ENCODE results near the gene PILRA. TPM values are rescaled to one million over a fixed set of nuclear protein-coding genes. Genes with fewer than 3 reads are reported as not detected.

The PILRA gene
- total and polyA plus RNA-seq, 2 of the 8 experiments (the other 6 are each of a cell fraction or from before 2014, with no cell fraction given): 7.6 to 10.6 TPM

DNA sequence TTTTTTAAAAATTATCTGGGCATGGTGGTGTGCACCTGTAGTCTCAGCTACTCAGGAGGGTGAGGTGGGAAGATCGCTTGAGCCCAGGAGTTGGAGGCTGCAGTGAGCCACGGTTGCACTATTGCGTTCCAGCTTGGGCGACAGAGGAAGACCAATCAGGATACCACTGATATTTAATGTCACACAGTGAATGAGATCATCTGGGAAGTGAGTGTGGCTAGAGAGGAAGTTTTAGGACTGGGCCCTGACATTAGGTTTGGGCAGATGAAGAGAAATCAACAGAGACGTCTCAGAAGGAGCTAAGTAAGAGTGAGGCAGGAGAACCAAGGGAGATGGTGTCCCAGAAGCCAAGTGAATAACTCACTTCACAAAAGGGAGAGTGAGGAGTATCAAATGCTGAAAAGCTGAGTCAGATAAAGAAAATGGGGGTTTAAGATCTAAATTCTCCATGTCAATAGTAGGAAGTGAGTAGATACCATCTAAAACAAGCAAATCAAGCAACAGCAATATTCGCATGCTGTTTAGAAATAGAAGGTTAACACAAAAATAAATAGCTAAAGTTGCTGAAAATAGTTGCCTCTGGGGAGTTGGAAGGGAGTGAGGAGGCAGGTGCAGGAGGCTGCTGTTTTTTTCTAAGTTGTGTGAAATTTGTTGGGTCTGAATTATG, 11.5 kb downstream of the PILRA start:
- H3K36me3 ChIP-seq (ENCODE audit: control insufficient read depth in 2 of 4, insufficient read depth in 4 of 4, low read length in 3 of 4): no peaks in the 10 kb centered on the region
- H3K27ac ChIP-seq (ENCODE audit: low read depth, low read length): no peak overlapping the region
- no peaks in the 10 kb centered on the region; a peak in 1 of 4 replicates for H3K9me3 ChIP-seq (ENCODE audit: insufficient read depth in 2 of 2, low read depth in 1 of 2, low read length in 1 of 2)
- H3K9ac ChIP-seq (replicated peaks in 1 of 4; ENCODE audit: extremely low read depth in 1 of 4, low read depth in 3 of 4, low read length in 3 of 4): no peak overlapping the region
- no peaks in the 10 kb centered on the region for H3K79me1 ChIP-seq (ENCODE audit: low read depth, low read length)
- H2BK20ac ChIP-seq (ENCODE audit: low read length): no peak overlapping the region
- no peak overlapping the region for H2AFZ ChIP-seq (ENCODE audit: low read length)
- no peak overlapping the region for H4K5ac ChIP-seq (ENCODE audit: insufficient read length, low read depth, low read length)
- H3K56ac ChIP-seq (replicated peaks; ENCODE audit: insufficient read length, low read depth, low read length): no peak overlapping the region
- POLR2A ChIA-PET (ENCODE audit: partially characterized antibody): interaction anchor here (0.6 to 2.4 kb wide), 4 partner anchors 19 to 282 kb away, joined by 3 to 9 read pairs (median 4); partner anchors contain the start of gene ZCWPW1
- H3K23me2 ChIP-seq (ENCODE audit: low read depth, low read length): 0 out of 2 replicates have a peak, but pooled peaks cover 2% of the 10 kb centered on the region
- FAIRE-seq (no peak), DNase-seq (ENCODE audit: low read depth in 1 of 2, low spot score in 2 of 2) (no peak)
- H4K8ac ChIP-seq (ENCODE audit: extremely low read depth, insufficient read depth, low read length): no peak overlapping the region
- H3K18ac ChIP-seq (ENCODE audit: extremely low read depth, low read length): no peak overlapping the region
- no peak overlapping the region for H2BK15ac ChIP-seq (ENCODE audit: low read length)
- H2AK5ac ChIP-seq (ENCODE audit: low read depth, low read length): no peak overlapping the region
- no peak overlapping the region for H3K4me3 ChIP-seq (ENCODE audit: extremely low read depth in 1 of 4, insufficient read depth in 2 of 4, low read depth in 3 of 4, low read length in 4 of 4)
- H2BK12ac ChIP-seq (ENCODE audit: low read depth, low read length): no peak overlapping the region
- no peak overlapping the region for H2BK120ac ChIP-seq (replicated peaks; ENCODE audit: low read depth, low read length)
- no peak overlapping the region for H2BK5ac ChIP-seq (ENCODE audit: low read depth, low read length)
- H3K79me2 ChIP-seq (ENCODE audit: control insufficient read depth in 1 of 2, insufficient read depth in 2 of 2, low read length in 2 of 2): no peaks in the 10 kb centered on the region
- H3K14ac ChIP-seq (ENCODE audit: insufficient read length): no peak overlapping the region
- CTCF ChIA-PET (ENCODE audit: partially characterized antibody): interaction anchor here (0.7 to 2.3 kb wide), 6 partner anchors 11 to 81 kb away, joined by 3 to 12 read pairs (median 6); no protein-coding TSS in a partner anchor
- 91% methylated on average over 6 of the region's 6 CpGs; no CpG with 5 or more reads in 1 of the 2 experiments for WGBS, 2 experiments (ENCODE audit: extremely low coverage in 1 of 2, insufficient coverage in 1 of 2, insufficient read length in 1 of 2, insufficient replicate concordance in 2 of 2, low coverage in 1 of 2, low lambda C conversion rate in 2 of 2, missing lambda C conversion rate in 1 of 2)
- no peak overlapping the region for H3K4ac ChIP-seq (replicated peaks; ENCODE audit: insufficient read length, low read depth, low read length)
- H3K4me1 ChIP-seq (replicated peaks in 1 of 4; ENCODE audit: control insufficient read depth in 3 of 4, insufficient read depth in 4 of 4, low read length in 3 of 4): 0 out of 7 replicates have a peak, but pooled peaks cover 0 to under 1% (median 0%) of the 10 kb centered on the region in 4 experiments
- H4K20me1 ChIP-seq (replicated peaks in 1 of 2; ENCODE audit: control insufficient read depth in 1 of 2, insufficient read depth in 2 of 2, low read length in 2 of 2): no peaks in the 10 kb centered on the region
- no peak overlapping the region for H3K4me2 ChIP-seq (ENCODE audit: insufficient read depth in 1 of 2, low read depth in 2 of 2, low read length in 2 of 2)
- H4K91ac ChIP-seq (replicated peaks; ENCODE audit: insufficient read length, low read length): no peak overlapping the region
- H3K23ac ChIP-seq (ENCODE audit: insufficient read length): no peak overlapping the region
- H3K27me3 ChIP-seq (replicated peaks in 1 of 4; ENCODE audit: control insufficient read depth in 3 of 4, extremely low read depth in 1 of 4, insufficient read depth in 3 of 4, low read length in 3 of 4): no peaks in the 10 kb centered on the region; a peak in 2 of 7 replicates
- TF ChIP-seq, protein P1, sequence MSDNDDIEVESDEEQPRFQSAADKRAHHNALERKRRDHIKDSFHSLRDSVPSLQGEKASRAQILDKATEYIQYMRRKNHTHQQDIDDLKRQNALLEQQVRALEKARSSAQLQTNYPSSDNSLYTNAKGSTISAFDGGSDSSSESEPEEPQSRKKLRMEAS (IDR thresholded peaks at IDR 0.05): no peak
- TF ChIP-seq, protein P2, sequence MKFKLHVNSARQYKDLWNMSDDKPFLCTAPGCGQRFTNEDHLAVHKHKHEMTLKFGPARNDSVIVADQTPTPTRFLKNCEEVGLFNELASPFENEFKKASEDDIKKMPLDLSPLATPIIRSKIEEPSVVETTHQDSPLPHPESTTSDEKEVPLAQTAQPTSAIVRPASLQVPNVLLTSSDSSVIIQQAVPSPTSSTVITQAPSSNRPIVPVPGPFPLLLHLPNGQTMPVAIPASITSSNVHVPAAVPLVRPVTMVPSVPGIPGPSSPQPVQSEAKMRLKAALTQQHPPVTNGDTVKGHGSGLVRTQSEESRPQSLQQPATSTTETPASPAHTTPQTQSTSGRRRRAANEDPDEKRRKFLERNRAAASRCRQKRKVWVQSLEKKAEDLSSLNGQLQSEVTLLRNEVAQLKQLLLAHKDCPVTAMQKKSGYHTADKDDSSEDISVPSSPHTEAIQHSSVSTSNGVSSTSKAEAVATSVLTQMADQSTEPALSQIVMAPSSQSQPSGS (IDR thresholded peaks at IDR 0.05; ENCODE audit: low read length): no peak
- no peak for TF ChIP-seq SRF (IDR thresholded peaks at IDR 0.05; ENCODE audit: low read depth, low read length)
- no peak for TF ChIP-seq HDAC2 (IDR thresholded peaks at IDR 0.05; ENCODE audit: borderline replicate concordance in 1 of 2, low read depth in 2 of 2, low read length in 2 of 2)
- no peak for TF ChIP-seq POU5F1 (IDR thresholded peaks at IDR 0.05; ENCODE audit: low read depth, low read length)
- no peak for TF ChIP-seq SIRT6 (IDR thresholded peaks at IDR 0.05; ENCODE audit: low read length)
- TF ChIP-seq SAP30 (IDR thresholded peaks at IDR 0.05; ENCODE audit: insufficient read depth, insufficient replicate concordance, low read length): no peak
- no peak for TF ChIP-seq SP2 (IDR thresholded peaks at IDR 0.05; ENCODE audit: low read length)
- TF ChIP-seq CBX8 (IDR thresholded peaks at IDR 0.05; ENCODE audit: borderline replicate concordance, low read depth, low read length): no peak
